ENCODE measurements around the gene MAP3K15. TPM values are rescaled to one million over a fixed set of nuclear protein-coding genes. Genes with fewer than 3 reads are reported as not detected.

The MAP3K15 gene
- total and polyA plus RNA-seq, 2 of the 13 experiments (the other 11 are each of a cell fraction or from before 2014, with no cell fraction given) = 3.9 to 6.4 TPM

DNA sequence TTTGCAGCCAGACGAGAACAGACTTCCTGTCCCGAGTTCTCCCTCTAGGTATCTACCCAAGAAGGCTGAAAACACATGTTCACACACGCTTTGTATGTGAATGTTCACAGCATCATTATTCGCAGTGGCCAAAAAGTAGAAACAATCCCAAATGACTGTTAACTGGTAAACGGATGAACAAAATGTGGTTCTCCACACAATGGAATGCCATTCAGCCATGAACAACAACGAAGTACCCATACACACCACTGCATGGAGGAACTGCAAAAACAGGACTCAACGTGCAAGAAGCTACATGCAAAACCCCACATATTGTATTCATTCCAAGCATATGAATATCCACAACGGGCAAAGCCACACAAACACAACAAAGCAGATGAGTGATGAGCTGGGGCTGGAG, 126.6 kb downstream of the MAP3K15 start:
- ATAC-seq (no peak), DNase-seq (ENCODE audit: low spot score) (no peak), FAIRE-seq (peak; percentile 42)
- Histone ChIP-seq H3K36me3 (replicated peaks in 1 of 2; ENCODE audit: control insufficient read depth in 1 of 2, insufficient read depth in 2 of 2, low read length in 2 of 2) (no peaks in the 10 kb centered on the region; a peak in 1 of 5 replicates), H3K79me2 (ENCODE audit: insufficient read depth, low read length) (no peaks in the 10 kb centered on the region), H3K4me1 (ENCODE audit: insufficient read depth, low read length) (no peaks in the 10 kb centered on the region), H3K9ac (ENCODE audit: insufficient read depth, low read depth, low read length) (no peak overlapping the region), H4K20me1 (ENCODE audit: insufficient read depth, low read length) (no peaks in the 10 kb centered on the region), H3K4me3 (replicated peaks in 1 of 3; ENCODE audit: insufficient read depth in 1 of 3, low read depth in 2 of 3, low read length in 3 of 3) (no peak overlapping the region), H3K4me2 (ENCODE audit: low read depth, low read length) (no peak overlapping the region), H2AFZ (ENCODE audit: low read length) (no peak overlapping the region), H3K27ac (ENCODE audit: extremely low read length, insufficient read depth, low read length) (no peak overlapping the region), H3K27me3 (ENCODE audit: control insufficient read depth in 1 of 2, insufficient read depth in 2 of 2, low read length in 2 of 2) (no peaks in the 10 kb centered on the region), H3K9me3 (ENCODE audit: low read length) (no peaks in the 10 kb centered on the region)
- intact Hi-C loops (cut with micrococcal nuclease; ENCODE audit: unreplicated experiment) (no loop called here), in situ Hi-C loops (cut with HindIII; ENCODE audit: extremely low pct_ligation_motif_present, low pct_unique_long_range_greater_than_20kb) (no loop called here)
- ChIA-PET POLR2A (no interaction called here), CTCF (ENCODE audit: low intra/inter-chr PET ratio, low total read pairs) (no interaction called here)
- TF ChIP-seq ZNF354B (CRISPR knock-in tag; IDR thresholded peaks at IDR 0.05) = no peak
- no peak for TF ChIP-seq ZNF572 (CRISPR knock-in tag; IDR thresholded peaks at IDR 0.05)
- no peak for TF ChIP-seq NR2C2 (CRISPR knock-in tag; IDR thresholded peaks at IDR 0.05; ENCODE audit: borderline replicate concordance)
- no peak for TF ChIP-seq RAD21 (CRISPR knock-in tag; IDR thresholded peaks at IDR 0.05)
- TF ChIP-seq SPEN (CRISPR knock-in tag; IDR thresholded peaks at IDR 0.05; ENCODE audit: low read depth) = no peak
- no TSS peak for BruUV-seq (replicated peaks)
- WGBS (ENCODE audit: low lambda C conversion rate) = 95% methylated on average over 6 of the region's 8 CpGs

DNA sequence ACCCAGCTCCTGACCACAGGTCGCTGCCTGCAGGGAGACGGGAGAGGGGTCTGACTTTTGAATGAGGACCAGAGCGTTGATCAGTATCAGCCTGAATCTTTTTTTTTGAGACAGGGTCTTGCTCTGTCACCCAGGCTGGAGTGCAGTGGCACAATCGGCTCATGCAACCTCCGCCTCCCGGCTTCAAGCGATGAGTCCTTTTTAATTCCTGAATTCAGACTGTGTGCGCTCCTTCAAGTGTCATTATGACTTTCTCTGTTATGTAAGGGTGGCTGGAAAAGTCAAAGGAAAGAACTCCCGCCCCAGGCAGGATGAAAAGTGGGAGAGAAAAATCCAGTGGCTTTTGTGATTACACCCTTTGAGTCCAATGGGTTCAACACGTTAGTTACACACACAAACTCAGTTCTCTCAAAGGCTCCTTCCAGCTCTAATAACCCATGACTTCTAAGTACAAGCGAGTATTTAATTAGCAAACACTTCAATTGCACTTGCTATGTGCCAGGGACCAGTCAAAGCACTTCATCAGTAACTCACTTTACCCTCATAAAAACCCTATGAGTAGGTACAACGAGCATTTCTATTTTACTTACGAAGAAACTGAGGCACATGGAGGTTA, 127.1 kb downstream of the MAP3K15 start:
- no peaks in the 10 kb centered on the region for H4K20me1 ChIP-seq (ENCODE audit: insufficient read depth, low read length)
- DNase-seq (ENCODE audit: low spot score) (no peak), FAIRE-seq (no peak), ATAC-seq (no peak)
- no peak overlapping the region for H3K27ac ChIP-seq (ENCODE audit: extremely low read length, insufficient read depth, low read length)
- no peak overlapping the region for H2AFZ ChIP-seq (ENCODE audit: low read length)
- H3K27me3 ChIP-seq (ENCODE audit: control insufficient read depth in 1 of 2, insufficient read depth in 2 of 2, low read length in 2 of 2) = no peaks in the 10 kb centered on the region
- WGBS (ENCODE audit: low lambda C conversion rate) = 95% methylated on average over 9 of the region's 13 CpGs
- ChIA-PET CTCF (ENCODE audit: low intra/inter-chr PET ratio, low total read pairs) (no interaction called here), POLR2A (no interaction called here)
- H3K9me3 ChIP-seq (ENCODE audit: low read length) = no peaks in the 10 kb centered on the region
- in situ Hi-C loops (cut with HindIII; ENCODE audit: extremely low pct_ligation_motif_present, low pct_unique_long_range_greater_than_20kb) = no loop called here
- H3K4me1 ChIP-seq (ENCODE audit: insufficient read depth, low read length) = no peaks in the 10 kb centered on the region
- no peak overlapping the region for H3K9ac ChIP-seq (ENCODE audit: insufficient read depth, low read depth, low read length)
- H3K4me3 ChIP-seq (replicated peaks in 1 of 3; ENCODE audit: insufficient read depth in 1 of 3, low read depth in 2 of 3, low read length in 3 of 3) = no peak overlapping the region
- no TSS peak for BruUV-seq (replicated peaks)
- intact Hi-C loops (cut with micrococcal nuclease; ENCODE audit: unreplicated experiment) = no loop called here
- no peaks in the 10 kb centered on the region; a peak in 1 of 5 replicates for H3K36me3 ChIP-seq (replicated peaks in 1 of 2; ENCODE audit: control insufficient read depth in 1 of 2, insufficient read depth in 2 of 2, low read length in 2 of 2)
- H3K4me2 ChIP-seq (ENCODE audit: low read depth, low read length) = no peak overlapping the region
- H3K79me2 ChIP-seq (ENCODE audit: insufficient read depth, low read length) = no peaks in the 10 kb centered on the region
- no peak for TF ChIP-seq RAD51 (IDR thresholded peaks at IDR 0.05; ENCODE audit: borderline replicate concordance)
- no peak for TF ChIP-seq ZNF788 (CRISPR knock-in tag; IDR thresholded peaks at IDR 0.05; ENCODE audit: borderline replicate concordance)
- TF ChIP-seq, protein P1, sequence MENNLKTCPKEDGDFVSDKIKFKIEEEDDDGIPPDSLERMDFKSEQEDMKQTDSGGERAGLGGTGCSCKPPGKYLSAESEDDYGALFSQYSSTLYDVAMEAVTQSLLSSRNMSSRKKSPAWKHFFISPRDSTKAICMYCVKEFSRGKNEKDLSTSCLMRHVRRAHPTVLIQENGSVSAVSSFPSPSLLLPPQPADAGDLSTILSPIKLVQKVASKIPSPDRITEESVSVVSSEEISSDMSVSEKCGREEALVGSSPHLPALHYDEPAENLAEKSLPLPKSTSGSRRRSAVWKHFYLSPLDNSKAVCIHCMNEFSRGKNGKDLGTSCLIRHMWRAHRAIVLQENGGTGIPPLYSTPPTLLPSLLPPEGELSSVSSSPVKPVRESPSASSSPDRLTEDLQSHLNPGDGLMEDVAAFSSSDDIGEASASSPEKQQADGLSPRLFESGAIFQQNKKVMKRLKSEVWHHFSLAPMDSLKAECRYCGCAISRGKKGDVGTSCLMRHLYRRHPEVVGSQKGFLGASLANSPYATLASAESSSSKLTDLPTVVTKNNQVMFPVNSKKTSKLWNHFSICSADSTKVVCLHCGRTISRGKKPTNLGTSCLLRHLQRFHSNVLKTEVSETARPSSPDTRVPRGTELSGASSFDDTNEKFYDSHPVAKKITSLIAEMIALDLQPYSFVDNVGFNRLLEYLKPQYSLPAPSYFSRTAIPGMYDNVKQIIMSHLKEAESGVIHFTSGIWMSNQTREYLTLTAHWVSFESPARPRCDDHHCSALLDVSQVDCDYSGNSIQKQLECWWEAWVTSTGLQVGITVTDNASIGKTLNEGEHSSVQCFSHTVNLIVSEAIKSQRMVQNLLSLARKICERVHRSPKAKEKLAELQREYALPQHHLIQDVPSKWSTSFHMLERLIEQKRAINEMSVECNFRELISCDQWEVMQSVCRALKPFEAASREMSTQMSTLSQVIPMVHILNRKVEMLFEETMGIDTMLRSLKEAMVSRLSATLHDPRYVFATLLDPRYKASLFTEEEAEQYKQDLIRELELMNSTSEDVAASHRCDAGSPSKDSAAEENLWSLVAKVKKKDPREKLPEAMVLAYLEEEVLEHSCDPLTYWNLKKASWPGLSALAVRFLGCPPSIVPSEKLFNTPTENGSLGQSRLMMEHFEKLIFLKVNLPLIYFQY (CRISPR knock-in tag; IDR thresholded peaks at IDR 0.05; ENCODE audit: borderline replicate concordance) = no peak
- no peak for TF ChIP-seq ZNF446 (CRISPR knock-in tag; IDR thresholded peaks at IDR 0.05)
- no peak for TF ChIP-seq SRSF1 (optimal IDR thresholded peaks at IDR 0.05; ENCODE audit: low read depth, low read length)
- TF ChIP-seq MTA3 (CRISPR knock-in tag; IDR thresholded peaks at IDR 0.05) = no peak
- no peak for TF ChIP-seq MBD4 (IDR thresholded peaks at IDR 0.05; ENCODE audit: borderline replicate concordance, low read length)
- TF ChIP-seq ZNF773 (CRISPR knock-in tag; IDR thresholded peaks at IDR 0.05; ENCODE audit: borderline replicate concordance) = no peak
- TF ChIP-seq TCF7 (IDR thresholded peaks at IDR 0.05; ENCODE audit: low read depth) = no peak
- TF ChIP-seq ZSCAN29 (CRISPR knock-in tag; conservative IDR thresholded peaks at IDR 0.05) = no peak
- no peak for TF ChIP-seq ZKSCAN5 (CRISPR knock-in tag; IDR thresholded peaks at IDR 0.05)
- TF ChIP-seq SOX6 (IDR thresholded peaks at IDR 0.05) = no peak
- TF ChIP-seq SOX6 (CRISPR knock-in tag; IDR thresholded peaks at IDR 0.05) = no peak
